GM19328 (cell line): ENCODE data around the gene CAPN8.
A peak's percentile ranks its signal among the peaks of the same experiment; 100 is the strongest.

Source experiments
- ATAC-seq: cut with Tn5 transposase; IDR thresholded peaks from one replicate; pipeline ENCODE4 v1.9.1; 2021; ENCODE audit warnings: mild to moderate bottlenecking, moderate library complexity; ENCODE audit not compliant: unreplicated experiment

The CAPN8 gene

GRCh38 chr1:223665592-223666312 lies at the start of gene CAPN8:
TSS of gene CAPN8 (minus strand) at chr1:223665701. CDS start at chr1:223665646, 55 bp downstream.
- no peak for ATAC-seq

- no peak for ATAC-seq
Observed at GRCh38 chr1:223714849-223715603, 49.5 kb upstream of the CAPN8 start.

- ATAC-seq = no peak
Observed at GRCh38 chr1:223714421-223714724, 48.9 kb upstream of the CAPN8 start.

GRCh38 chr1:223713546-223714420 lies 48.3 kb upstream of the CAPN8 start:
- ATAC-seq = no peak

- ATAC-seq = peak; percentile 35
Observed at GRCh38 chr1:223712850-223713474, 47.5 kb upstream of the CAPN8 start.

DNA sequence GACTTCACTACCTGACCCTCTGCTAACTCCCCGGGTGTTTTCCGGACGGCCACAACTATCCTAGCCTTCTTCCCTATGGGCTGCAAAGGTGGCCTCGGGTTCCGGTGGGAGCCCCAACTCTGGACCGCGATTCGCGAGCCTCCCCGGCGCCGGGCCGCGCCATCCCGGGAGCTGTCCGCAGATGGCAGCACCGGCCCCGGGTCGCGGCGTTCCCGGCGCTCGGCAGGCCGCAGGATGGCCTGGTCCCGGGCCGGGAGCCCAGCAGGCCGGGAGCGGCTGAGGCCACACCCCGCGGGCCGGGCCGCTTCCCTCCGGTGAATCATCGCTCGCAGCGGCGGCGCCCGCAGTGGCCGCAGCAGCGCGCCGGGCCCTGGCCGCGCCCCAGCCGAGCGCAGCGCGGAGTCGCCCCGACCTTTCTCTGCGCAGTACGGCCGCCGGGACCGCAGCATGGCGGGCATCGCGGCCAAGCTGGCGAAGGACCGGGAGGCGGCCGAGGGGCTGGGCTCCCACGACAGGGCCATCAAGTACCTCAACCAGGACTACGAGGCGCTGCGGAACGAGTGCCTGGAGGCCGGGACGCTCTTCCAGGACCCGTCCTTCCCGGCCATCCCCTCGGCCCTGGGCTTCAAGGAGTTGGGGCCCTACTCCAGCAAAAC lies 46.8 kb upstream of the CAPN8 start, which contains the start of gene CAPN2:
TSS of gene CAPN2 (plus strand) at position 346 of the 656 bp plus-strand sequence. CDS start at position 448, 102 bp downstream.
- ATAC-seq = peak; percentile 44

- ATAC-seq = peak; percentile 6
Observed at GRCh38 chr1:223711747-223712193, 46.3 kb upstream of the CAPN8 start.

GRCh38 chr1:223711173-223711572 lies 45.7 kb upstream of the CAPN8 start:
- no peak for ATAC-seq

GRCh38 chr1:223710179-223711133 lies 45.0 kb upstream of the CAPN8 start:
- ATAC-seq = no peak

DNA sequence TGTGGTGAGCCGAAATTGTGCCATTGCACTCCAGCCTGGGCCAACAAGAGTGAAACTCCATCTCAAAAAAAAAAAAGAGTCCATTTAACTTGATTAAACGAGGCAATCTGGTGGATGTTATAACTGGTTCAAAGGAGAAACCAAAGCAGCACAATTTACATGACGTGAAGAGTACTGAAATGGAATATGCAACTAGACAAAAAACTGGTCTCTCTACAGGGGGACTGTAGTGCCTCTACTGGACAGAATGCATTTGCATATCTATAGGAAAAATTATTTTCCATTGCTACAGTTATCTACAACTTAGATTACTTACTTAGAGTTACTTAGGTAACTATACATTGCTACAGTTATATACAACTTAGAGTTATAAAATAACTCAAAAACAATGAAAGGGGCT lies 44.1 kb upstream of the CAPN8 start:
- no peak for ATAC-seq

GRCh38 chr1:223708651-223709268 lies 43.3 kb upstream of the CAPN8 start:
- no peak for ATAC-seq

- no peak for ATAC-seq
Observed at GRCh38 chr1:223708001-223708359, 42.5 kb upstream of the CAPN8 start.

DNA sequence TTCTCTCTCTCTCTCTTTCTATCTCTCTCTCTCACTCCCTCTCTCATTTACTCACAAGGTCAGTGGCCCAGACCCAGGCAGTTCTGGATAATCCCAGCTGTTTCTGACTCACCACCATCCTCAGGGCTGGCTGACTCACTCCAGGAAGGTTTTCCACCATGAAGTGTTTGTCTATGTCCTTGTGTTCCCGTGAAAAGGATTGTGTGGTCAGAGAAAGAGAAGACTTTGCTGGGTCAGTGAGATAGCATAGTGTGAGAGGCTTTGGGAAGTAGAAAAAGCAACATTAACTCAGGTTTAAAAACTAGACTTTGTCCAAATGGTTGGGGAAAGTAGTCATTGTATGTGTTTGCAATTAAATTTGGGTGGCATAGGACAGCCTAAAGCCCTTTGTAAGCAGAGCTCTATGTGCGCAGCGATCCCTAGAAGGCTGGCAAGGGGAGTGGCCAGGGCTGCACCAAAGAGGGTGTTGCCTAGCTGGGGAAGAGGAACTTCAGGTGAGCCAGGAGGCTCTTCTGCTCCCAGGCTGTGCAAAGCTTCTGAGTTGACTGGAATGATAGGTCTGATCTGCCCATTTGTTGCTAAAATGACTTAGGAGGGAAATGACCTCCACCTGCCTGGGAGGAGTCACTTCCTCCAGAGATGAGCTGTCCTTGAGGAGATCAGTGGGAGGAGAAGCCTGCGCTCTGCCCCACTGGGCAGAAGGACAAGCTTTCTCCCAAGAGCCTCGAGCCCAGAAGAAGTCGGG lies 41.9 kb upstream of the CAPN8 start:
- no peak for ATAC-seq

GRCh38 chr1:223706077-223706973 lies 40.8 kb upstream of the CAPN8 start:
- no peak for ATAC-seq

- ATAC-seq = no peak
Observed at GRCh38 chr1:223704921-223705878, 39.7 kb upstream of the CAPN8 start.

GRCh38 chr1:223703668-223704013 lies 38.1 kb upstream of the CAPN8 start:
- ATAC-seq = no peak
